Stomach (tissue), 4 donors: ENCODE measurements around the gene CYP27A1.

Source experiments
- EP300 ChIP-seq: sonication (generic); formaldehyde crosslinking; IDR thresholded peaks from one replicate; pipeline ENCODE4 v1.6.1; 2017; ENCODE audit warnings: antibody characterized with exemption
- POLR2A ChIP-seq, 4 donors: fragments of 450-650 bp; IDR thresholded peaks; one replicate each; pipeline ENCODE4 v1.6.1; 2016; ENCODE audit warnings: antibody characterized with exemption in 4 of 4, control low read depth in 2 of 4, mild to moderate bottlenecking in 1 of 4, moderate library complexity in 1 of 4
- POLR2AphosphoS5 ChIP-seq, 3 donors: sonication (generic); formaldehyde crosslinking; IDR thresholded peaks; one replicate each; pipeline ENCODE4 v1.6.1; 2016; ENCODE audit warnings: antibody characterized with exemption in 3 of 3
- TF ChIP-seq, protein P1 (sequence below), 7 experiments: fragments of 450-650 bp in 4 of 7; fragments of 200-600 bp in 3 of 7; sonication (generic) in 3 of 7; IDR thresholded peaks; one replicate each; pipeline ENCODE4 v1.5.1; 2016 to 2019; ENCODE audit warnings: antibody characterized with exemption in 7 of 7, control low read depth in 2 of 7, mild to moderate bottlenecking in 1 of 7

DNA sequence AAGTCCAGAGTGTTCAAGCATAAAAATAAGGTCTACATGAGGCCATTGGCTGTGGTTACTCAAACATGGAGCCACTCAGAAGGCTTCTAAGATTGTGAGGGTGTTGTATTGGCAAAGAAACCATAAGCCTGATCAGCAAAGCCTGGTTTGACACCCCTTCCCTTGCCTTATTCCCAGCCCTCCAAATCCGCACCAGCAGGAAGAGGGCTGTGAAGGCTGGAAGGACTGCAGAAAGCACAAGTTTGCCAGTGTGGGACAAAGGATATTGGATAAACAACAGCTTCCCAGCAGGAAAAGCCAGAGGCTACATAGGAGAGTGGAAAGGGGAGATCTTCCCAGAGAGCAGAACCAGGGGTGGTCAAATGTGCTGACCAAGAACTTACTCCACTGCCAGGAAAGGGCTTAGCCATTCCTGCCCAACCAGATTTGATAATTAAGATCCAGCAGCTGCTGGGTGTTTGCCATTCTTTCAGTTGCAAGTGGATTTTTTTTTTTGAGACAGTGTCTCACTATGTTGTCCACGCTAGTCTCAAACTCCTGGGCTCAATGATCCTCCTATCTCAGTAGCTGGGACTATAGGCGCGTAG, 51.2 kb downstream of the CYP27A1 start:
- no peak for TF ChIP-seq POLR2A (IDR thresholded peaks at IDR 0.05)
- TF ChIP-seq, protein P1, sequence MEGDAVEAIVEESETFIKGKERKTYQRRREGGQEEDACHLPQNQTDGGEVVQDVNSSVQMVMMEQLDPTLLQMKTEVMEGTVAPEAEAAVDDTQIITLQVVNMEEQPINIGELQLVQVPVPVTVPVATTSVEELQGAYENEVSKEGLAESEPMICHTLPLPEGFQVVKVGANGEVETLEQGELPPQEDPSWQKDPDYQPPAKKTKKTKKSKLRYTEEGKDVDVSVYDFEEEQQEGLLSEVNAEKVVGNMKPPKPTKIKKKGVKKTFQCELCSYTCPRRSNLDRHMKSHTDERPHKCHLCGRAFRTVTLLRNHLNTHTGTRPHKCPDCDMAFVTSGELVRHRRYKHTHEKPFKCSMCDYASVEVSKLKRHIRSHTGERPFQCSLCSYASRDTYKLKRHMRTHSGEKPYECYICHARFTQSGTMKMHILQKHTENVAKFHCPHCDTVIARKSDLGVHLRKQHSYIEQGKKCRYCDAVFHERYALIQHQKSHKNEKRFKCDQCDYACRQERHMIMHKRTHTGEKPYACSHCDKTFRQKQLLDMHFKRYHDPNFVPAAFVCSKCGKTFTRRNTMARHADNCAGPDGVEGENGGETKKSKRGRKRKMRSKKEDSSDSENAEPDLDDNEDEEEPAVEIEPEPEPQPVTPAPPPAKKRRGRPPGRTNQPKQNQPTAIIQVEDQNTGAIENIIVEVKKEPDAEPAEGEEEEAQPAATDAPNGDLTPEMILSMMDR (IDR thresholded peaks at IDR 0.05): no peak
- TF ChIP-seq POLR2AphosphoS5 (IDR thresholded peaks at IDR 0.05): no peak
- no peak for TF ChIP-seq EP300
